GM23338 (cell line): ENCODE data around the gene IDI1. TPM values are rescaled to one million over a fixed set of nuclear protein-coding genes. Genes with fewer than 3 reads are reported as not detected.

ENCODE experiments used
- ATAC-seq: fragments of 200-7000 bp; cut with Tn5 transposase; 3 replicates; pipeline ENCODE4 v1.9.1; 2020
- DNase-seq: peaks from one replicate; pipeline ENCODE4 v3.0.0-alpha.2; 2015; ENCODE audit warnings: low spot score
- H2AFZ ChIP-seq: fragments of 200-600 bp; sonication (generic); 2 replicates; pipeline ENCODE4 v1.8.0; 2016; ENCODE audit warnings: antibody characterized with exemption, mild to moderate bottlenecking, moderate library complexity
- H3F3A ChIP-seq: fragments of 200-600 bp; sonication (generic); replicated peaks from 2 replicates; pipeline ENCODE4 v1.8.0; 2017; ENCODE audit warnings: antibody characterized with exemption, mixed run types, low read depth
- H3K27ac ChIP-seq: fragments of 200-600 bp; sonication (generic); 2 replicates; pipeline ENCODE4 v1.6.1; 2016; ENCODE audit warnings: low read depth
- H3K27me3 ChIP-seq: fragments of 200-600 bp; sonication (generic); 2 replicates; pipeline ENCODE4 v1.8.0; 2016; ENCODE audit warnings: mild to moderate bottlenecking, mixed run types, moderate library complexity; ENCODE audit not compliant: insufficient read depth
- H3K36me3 ChIP-seq: fragments of 200-600 bp; sonication (generic); 2 replicates; pipeline ENCODE4 v1.8.0; 2016; ENCODE audit warnings: mild to moderate bottlenecking; ENCODE audit not compliant: insufficient read depth
- H3K4me1 ChIP-seq: fragments of 200-600 bp; sonication (generic); 2 replicates; pipeline ENCODE4 v1.8.0; 2016; ENCODE audit warnings: mild to moderate bottlenecking, moderate library complexity; ENCODE audit not compliant: insufficient read depth
- H3K4me2 ChIP-seq: fragments of 200-600 bp; sonication (generic); 2 replicates; pipeline ENCODE4 v1.7.1; 2017; ENCODE audit warnings: mixed run types
- H3K4me3 ChIP-seq: fragments of 200-600 bp; sonication (generic); 2 replicates; pipeline ENCODE4 v1.6.1; 2016; ENCODE audit warnings: mixed run types
- H3K79me2 ChIP-seq: fragments of 200-600 bp; sonication (generic); replicated peaks from 2 replicates; pipeline ENCODE4 v1.8.0; 2017; ENCODE audit warnings: mild to moderate bottlenecking; ENCODE audit not compliant: insufficient read depth
- H3K9me2 ChIP-seq: fragments of 200-600 bp; sonication (generic); 2 replicates; pipeline ENCODE4 v1.8.0; 2017; ENCODE audit not compliant: insufficient read depth
- H4K20me1 ChIP-seq: fragments of 200-600 bp; sonication (generic); replicated peaks from 2 replicates; pipeline ENCODE4 v1.8.0; 2017; ENCODE audit warnings: mild to moderate bottlenecking; ENCODE audit not compliant: insufficient read depth
- H3K27ac Mint-ChIP-seq: 2 replicates; pipeline ENCODE4 v1.8.0; 2020; ENCODE audit warnings: inconsistent platforms, mild to moderate bottlenecking, moderate library complexity, mixed read lengths
- H3K27me3 Mint-ChIP-seq: 3 replicates; pipeline ENCODE4 v1.8.0; 2022; ENCODE audit warnings: low read depth, mild to moderate bottlenecking, moderate library complexity, mixed read lengths, inconsistent platforms; ENCODE audit not compliant: insufficient read depth, poor library complexity
- H3K36me3 Mint-ChIP-seq: 3 replicates; pipeline ENCODE4 v1.8.0; 2021; ENCODE audit warnings: low read depth, mild to moderate bottlenecking, inconsistent platforms, moderate library complexity, mixed read lengths
- H3K4me1 Mint-ChIP-seq: 3 replicates; pipeline ENCODE4 v1.8.0; 2020; ENCODE audit warnings: mild to moderate bottlenecking, inconsistent platforms, mixed read lengths
- H3K4me3 Mint-ChIP-seq: 3 replicates; pipeline ENCODE4 v1.8.0; 2021; ENCODE audit warnings: moderate library complexity, mild to moderate bottlenecking, inconsistent platforms, mixed read lengths
- H3K9me3 Mint-ChIP-seq: 3 replicates; pipeline ENCODE4 v1.8.0; 2020; ENCODE audit warnings: moderate library complexity, mild to moderate bottlenecking, inconsistent platforms, mixed read lengths
- CREB1 ChIP-seq: fragments of 250-450 bp; sonication (Bioruptor Pico); IDR thresholded peaks from 2 replicates; pipeline ENCODE4 v1.5.0; 2020; ENCODE audit warnings: low read depth, mild to moderate bottlenecking, moderate library complexity
- ETS1 ChIP-seq: IDR thresholded peaks from 2 replicates; pipeline ENCODE4 v1.6.1; 2016; ENCODE audit warnings: antibody characterized with exemption
- EZH2 ChIP-seq: fragments of 200-600 bp; sonication (generic); IDR thresholded peaks from one replicate; pipeline ENCODE4 v1.8.0; 2017; ENCODE audit warnings: antibody characterized with exemption, mild to moderate bottlenecking, low read depth; ENCODE audit not compliant: unreplicated experiment
- EZH2phosphoT487 ChIP-seq: fragments of 200-600 bp; sonication (generic); IDR thresholded peaks from one replicate; pipeline ENCODE4 v1.8.1; 2018; ENCODE audit warnings: antibody characterized with exemption; ENCODE audit not compliant: unreplicated experiment
- NANOG ChIP-seq: IDR thresholded peaks from 2 replicates; pipeline ENCODE4 v1.6.1; 2016; ENCODE audit warnings: antibody characterized with exemption, borderline replicate concordance
- POLR2AphosphoS5 ChIP-seq: IDR thresholded peaks from 2 replicates; pipeline ENCODE4 v1.6.1; 2016; ENCODE audit warnings: antibody characterized with exemption, low read depth
- STAT1 ChIP-seq: IDR thresholded peaks from one replicate; pipeline ENCODE4 v1.6.1; 2016; ENCODE audit warnings: antibody characterized with exemption; ENCODE audit not compliant: unreplicated experiment
- ZNF114 ChIP-seq: fragments of 250-450 bp; sonication (Bioruptor Pico); IDR thresholded peaks from 2 replicates; pipeline ENCODE4 v1.5.0; 2020; ENCODE audit warnings: mild to moderate bottlenecking, moderate library complexity
- ZNF331 ChIP-seq: fragments of 250-450 bp; sonication (Bioruptor Pico); IDR thresholded peaks from 2 replicates; pipeline ENCODE4 v1.5.0; 2020; ENCODE audit warnings: low read depth, mild to moderate bottlenecking, moderate library complexity
- ZNF462 ChIP-seq: fragments of 250-450 bp; sonication (Bioruptor Pico); IDR thresholded peaks from 2 replicates; pipeline ENCODE4 v1.5.0; 2020; ENCODE audit warnings: mild to moderate bottlenecking, moderate library complexity
- polyA plus RNA-seq: library from polyadenylated mRNA; unstranded; fragments of >200 nt; fragmentation: Nextera tagmentation; extraction: Ambion mirVana; gene quantifications from 2 replicates; pipeline ENCODE4 v1.2.1, GENCODE V29; 2016
- total RNA-seq: library from RNA; depleted of rRNA; stranded (reverse); fragments of >200 nt; shearing (Covaris generic); gene quantifications from 2 replicates; pipeline ENCODE4 v1.2.3, GENCODE V29; 2014

IDI1 gene
- total and polyA plus RNA-seq, 2 experiments from 2014 or later: 119 to 154 TPM

- TF ChIP-seq ZNF462 (CRISPR knock-in tag) (no peak), EZH2 (no peak)
These were observed 47.5 kb upstream of the IDI1 start (continued) for GRCh38 chr10:1096287-1096889.

GRCh38 chr10:1095498-1095897, 46.6 kb upstream of the IDI1 start:
- Histone ChIP-seq H3K36me3 (peaks cover 4% of the 10 kb centered on the region; the same call in 1 of the 2 replicates), H3K4me1 (no peaks in the 10 kb centered on the region)
- no peak for ATAC-seq
- TF ChIP-seq NANOG (no peak), EZH2phosphoT487 (no peak), CREB1 (CRISPR knock-in tag) (no peak), ETS1 (no peak), ZNF114 (CRISPR knock-in tag) (no peak), POLR2AphosphoS5 (no peak), STAT1 (no peak), ZNF331 (CRISPR knock-in tag) (no peak)

More at GRCh38 chr10:1095498-1095897, 46.6 kb upstream of the IDI1 start:
- Mint-ChIP-seq H3K27ac (no peak overlapping the region), H3K4me3 (no peak overlapping the region), H3K9me3 (no peaks in the 10 kb centered on the region), H3K36me3 (peaks cover 11% of the 10 kb centered on the region; the same call in 2 of the 3 replicates), H3K4me1 (no peaks in the 10 kb centered on the region; the same call in 2 of the 3 replicates), H3K27me3 (no peaks in the 10 kb centered on the region)
- no peak overlapping the region for H3K4me2 ChIP-seq
- H3K9me2 ChIP-seq: no peaks in the 10 kb centered on the region
- H3K79me2 ChIP-seq: no peaks in the 10 kb centered on the region
- H3K4me3 ChIP-seq: no peak overlapping the region
- no peaks in the 10 kb centered on the region for H3K27me3 ChIP-seq
- no peaks in the 10 kb centered on the region for H3F3A ChIP-seq
- H4K20me1 ChIP-seq: no peaks in the 10 kb centered on the region
- no peak overlapping the region for H3K27ac ChIP-seq
- H2AFZ ChIP-seq: no peak overlapping the region
- DNase-seq: no peak
